K562 (cell line): Measurements from ENCODE around the gene CCT5. TPM values are rescaled to one million over a fixed set of nuclear protein-coding genes. Genes with fewer than 3 reads are reported as not detected.
A peak's percentile ranks its signal among the peaks of the same experiment; 100 is the strongest.

Experiments used
- ATAC-seq: fragments of 200-7000 bp; cut with Tn5 transposase; 3 replicates; pipeline ENCODE4 v1.9.1; 2020; ENCODE audit warnings: moderate library complexity
- BruUV-seq: library from RNA; stranded (reverse); fragments of 400-500 nt; replicated peaks from 2 replicates; lab custom pipeline; 2021; lab: Mats Ljungman, UMichigan
- CTCF ChIA-PET: fragments of 300-600 bp; formaldehyde crosslinking; extraction: SDS; loops from one replicate; lab custom pipeline; 2021; ENCODE audit warnings: low intra/inter-chr PET ratio; lab: Yijun Ruan, JAX
- POLR2A ChIA-PET: fragments of 300-600, 350-650 bp; sonication (Branson Sonifier 250); formaldehyde crosslinking; extraction: SDS; loops from one replicate; lab custom pipeline; 2021; ENCODE audit warnings: antibody characterized with exemption, inconsistent platforms; lab: Yijun Ruan, JAX
- DNase-seq, 4 experiments: peaks; one replicate each; pipeline versions ENCODE4 v3.0.0 to v3.0.0-alpha.2; 2011 to 2018; ENCODE audit warnings: low spot score in 3 of 4, mixed read lengths in 3 of 4; ENCODE audit errors: extremely low read depth in 1 of 4
- FAIRE-seq: peaks from 2 replicates; lab custom pipeline; 2011; peaks lifted over from hg19 to GRCh38; lab: Jason Lieb, UNC
- H2AFZ ChIP-seq: 2 replicates; pipeline ENCODE4 v1.6.0; 2011; ENCODE audit warnings: low read depth, low read length, control low read depth, inconsistent platforms
- H3K27ac ChIP-seq: fragments of 200-600 bp; 3 replicates; pipeline ENCODE4 v1.8.0; 2011; ENCODE audit warnings: low read depth, mild to moderate bottlenecking, control low read depth, inconsistent platforms, low read length, moderate library complexity, mixed read lengths; ENCODE audit errors: extremely low read depth
- H3K27me3 ChIP-seq, 2 experiments: fragments of 300-600 bp in 1 of 2; 2 replicates in 1 of 2; 3 replicates in 1 of 2; pipeline versions ENCODE4 v1.6.0 to v1.8.0; 2011; ENCODE audit warnings: inconsistent platforms in 2 of 2, low read length in 2 of 2, mild to moderate bottlenecking in 1 of 2, mixed read lengths in 1 of 2, moderate library complexity in 1 of 2; ENCODE audit not compliant: control insufficient read depth in 2 of 2, insufficient read depth in 2 of 2
- H3K36me3 ChIP-seq: fragments of 300-600 bp; 3 replicates; pipeline ENCODE4 v1.8.0; 2011; ENCODE audit warnings: mild to moderate bottlenecking, low read length, inconsistent platforms; ENCODE audit not compliant: control insufficient read depth, insufficient read depth
- H3K4me1 ChIP-seq, 2 experiments: fragments of 200-600 bp in 1 of 2; replicated peaks in 1 of 2; 2 replicates in 1 of 2; 3 replicates in 1 of 2; pipeline versions ENCODE4 v1.5.1 to v1.8.0; 2011; ENCODE audit warnings: inconsistent platforms in 2 of 2, low read length in 2 of 2, mild to moderate bottlenecking in 1 of 2, mixed read lengths in 1 of 2, moderate library complexity in 1 of 2; ENCODE audit not compliant: control insufficient read depth in 2 of 2, insufficient read depth in 2 of 2
- H3K4me2 ChIP-seq: 2 replicates; pipeline ENCODE4 v1.6.1; 2011; ENCODE audit warnings: low read length, control low read depth, inconsistent platforms, mixed read lengths; ENCODE audit not compliant: insufficient read depth
- H3K4me3 ChIP-seq: fragments of 200-600 bp; sonication (generic), shearing (Covaris generic); 2 replicates; pipeline ENCODE4 v1.5.1; 2016; ENCODE audit warnings: control low read depth, inconsistent platforms
- H3K79me2 ChIP-seq: fragments of 200-600 bp; 3 replicates; pipeline ENCODE4 v1.8.0; 2011; ENCODE audit warnings: low read length, inconsistent platforms; ENCODE audit not compliant: control insufficient read depth, insufficient read depth
- H3K9ac ChIP-seq, 2 experiments: 2 replicates each; pipeline versions ENCODE4 v1.6.0 to v1.6.1; 2011; ENCODE audit warnings: low read depth in 2 of 2, low read length in 2 of 2, control low read depth in 1 of 2, inconsistent platforms in 1 of 2, mild to moderate bottlenecking in 1 of 2, mixed read lengths in 1 of 2; ENCODE audit not compliant: insufficient read depth in 1 of 2
- H3K9me1 ChIP-seq: one replicate; pipeline ENCODE4 v1.6.0; 2011; ENCODE audit warnings: inconsistent platforms, mild to moderate bottlenecking, low read length, moderate library complexity; ENCODE audit not compliant: control insufficient read depth, insufficient read depth
- H3K9me3 ChIP-seq: replicated peaks from 2 replicates; pipeline ENCODE4 v1.5.1; 2011; ENCODE audit warnings: low read depth, low read length, inconsistent platforms; ENCODE audit not compliant: control insufficient read depth, insufficient read depth
- H4K20me1 ChIP-seq: replicated peaks from 2 replicates; pipeline ENCODE4 v1.6.1; 2011; ENCODE audit warnings: low read length, inconsistent platforms, mixed read lengths; ENCODE audit not compliant: control insufficient read depth, insufficient read depth
- ARID2 ChIP-seq: fragments of 450-650 bp; IDR thresholded peaks from 2 replicates; pipeline ENCODE4 v1.6.1; 2017; ENCODE audit warnings: antibody characterized with exemption, mild to moderate bottlenecking
- C11orf30 ChIP-seq: fragments of 450-650 bp; IDR thresholded peaks from 2 replicates; pipeline ENCODE4 v1.6.1; 2016; ENCODE audit warnings: low read depth, mild to moderate bottlenecking
- HES1 ChIP-seq: fragments of 450-650 bp; IDR thresholded peaks from 2 replicates; pipeline ENCODE4 v1.6.1; 2016; ENCODE audit warnings: low read depth, mild to moderate bottlenecking, moderate library complexity
- PTTG1 ChIP-seq: fragments of 450-650 bp; IDR thresholded peaks from 2 replicates; pipeline ENCODE4 v1.6.1; 2016; ENCODE audit warnings: low read depth, mild to moderate bottlenecking, missing genetic modification characterization, missing compliant biosample characterization
- YY1 ChIP-seq, 3 experiments: IDR thresholded peaks; 2 replicates each; pipeline ENCODE4 v1.6.1; 2011; ENCODE audit warnings: low read length in 2 of 3, mild to moderate bottlenecking in 2 of 3, moderate library complexity in 2 of 3, borderline replicate concordance in 1 of 3, control low read depth in 1 of 3, low read depth in 1 of 3; ENCODE audit not compliant: insufficient read depth in 3 of 3, insufficient replicate concordance in 2 of 3, control insufficient read depth in 1 of 3, insufficient read length in 1 of 3; ENCODE audit errors: extremely low read depth in 1 of 3
- ZC3H8 ChIP-seq: fragments of 450-650 bp; IDR thresholded peaks from 2 replicates; pipeline ENCODE4 v1.6.1; 2017
- ZFP30 ChIP-seq: fragments of 250-450 bp; sonication (Bioruptor Pico); IDR thresholded peaks from 2 replicates; pipeline ENCODE4 v1.8.0; 2022; ENCODE audit warnings: moderate library complexity, mild to moderate bottlenecking, inconsistent platforms, borderline replicate concordance
- ZNF316 ChIP-seq: fragments of 450-650 bp; IDR thresholded peaks from 2 replicates; pipeline ENCODE4 v1.6.1; 2016
- ZNF75A ChIP-seq: fragments of 450-650 bp; formaldehyde crosslinking; IDR thresholded peaks from 2 replicates; pipeline ENCODE4 v1.4.0; 2020; ENCODE audit warnings: mild to moderate bottlenecking
- WGBS: fragments of 100-300 bp; shearing (Covaris generic); methylation state at CpG from one replicate; pipeline ENCODE4 v1.1.6; 2016; ENCODE audit warnings: low coverage, mixed read lengths; ENCODE audit not compliant: insufficient coverage; ENCODE audit errors: missing lambda C conversion rate; 5-methylcytosine and 5-hydroxymethylcytosine counted together
- in situ Hi-C: fragments of 300-500 bp; cut with MboI; formaldehyde crosslinking; loops from 4 replicates; pipeline ENCODE4 v1.15.0; 2018; ENCODE audit warnings: inconsistent platforms, mixed read lengths
- intact Hi-C: fragments of 100-400 bp; cut with micrococcal nuclease; formaldehyde crosslinking; loops from 2 replicates; pipeline ENCODE4 v1.14.2; 2022
- polyA plus RNA-seq, 8 experiments: library from polyadenylated mRNA; depleted of rRNA in 4 of 8; stranded (reverse) in 5 of 8; unstranded in 3 of 8; fragments of >200 nt; fragmentation: Nextera tagmentation in 2 of 8; fragmentation: Illumina TruSeq in 1 of 8; extraction: Ambion mirVana in 2 of 8; extraction: Trizol in 1 of 8; gene quantifications; 2 replicates each; pipeline versions ENCODE4 v1.2.1 to v1.2.3, GENCODE V29; 2011 to 2014; ENCODE audit warnings: inconsistent platforms in 1 of 8, missing spikeins in 1 of 8
- total RNA-seq, 7 experiments: library from RNA; depleted of rRNA in 6 of 7; stranded (reverse); fragments of >200 nt in 6 of 7; fragmentation: Illumina TruSeq in 2 of 7; extraction: Trizol in 2 of 7; gene quantifications; 2 replicates each; pipeline versions ENCODE4 v1.2.1 to v1.2.3, GENCODE V29; 2011 to 2021; ENCODE audit warnings: low replicate concordance in 1 of 7
- TF ChIP-seq, protein P1 (sequence below): IDR thresholded peaks from 2 replicates; pipeline ENCODE4 v1.6.1; 2012; ENCODE audit warnings: low read depth, low read length, improper control_type of control experiment, borderline replicate concordance
- TF ChIP-seq, protein P2 (sequence below): fragments of 450-650 bp; formaldehyde crosslinking; IDR thresholded peaks from 2 replicates; pipeline ENCODE4 v1.4.0; 2022; ENCODE audit warnings: missing genetic modification characterization

Gene CCT5
- total and polyA plus RNA-seq, 9 of the 15 experiments (the other 6 are each of a cell fraction or from before 2014, with no cell fraction given), result 782 to 1,606 (median 1,153) TPM

DNA sequence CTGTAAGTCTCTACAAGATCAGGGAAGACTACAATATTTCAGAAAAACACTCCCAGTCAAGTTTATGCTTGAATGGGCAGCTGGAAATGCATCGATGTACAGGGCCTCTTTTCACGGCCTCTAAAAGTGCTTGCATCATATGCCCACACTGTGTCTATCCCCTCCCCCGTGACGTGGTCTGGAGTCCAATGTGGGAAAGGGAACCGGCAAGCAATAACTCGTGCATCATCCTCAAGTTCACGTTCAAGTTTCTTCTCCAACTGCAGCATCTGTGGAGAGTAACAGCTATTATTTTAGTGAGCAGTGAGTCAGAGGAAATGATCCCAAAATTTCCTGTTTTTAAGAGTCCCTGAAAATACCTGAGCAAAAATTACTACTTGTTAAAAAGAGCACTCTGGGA lies 22.7 kb upstream of the CCT5 start (continued):
- TF ChIP-seq YY1 (IDR thresholded peaks at IDR 0.05; ENCODE audit: borderline replicate concordance in 1 of 3, control insufficient read depth in 1 of 3, extremely low read depth in 1 of 3, insufficient read depth in 3 of 3, insufficient read length in 1 of 3, insufficient replicate concordance in 2 of 3, low read depth in 1 of 3, low read length in 2 of 3), result no peak
- no peak for TF ChIP-seq ZFP30 (CRISPR knock-in tag)
- TF ChIP-seq, protein P1, sequence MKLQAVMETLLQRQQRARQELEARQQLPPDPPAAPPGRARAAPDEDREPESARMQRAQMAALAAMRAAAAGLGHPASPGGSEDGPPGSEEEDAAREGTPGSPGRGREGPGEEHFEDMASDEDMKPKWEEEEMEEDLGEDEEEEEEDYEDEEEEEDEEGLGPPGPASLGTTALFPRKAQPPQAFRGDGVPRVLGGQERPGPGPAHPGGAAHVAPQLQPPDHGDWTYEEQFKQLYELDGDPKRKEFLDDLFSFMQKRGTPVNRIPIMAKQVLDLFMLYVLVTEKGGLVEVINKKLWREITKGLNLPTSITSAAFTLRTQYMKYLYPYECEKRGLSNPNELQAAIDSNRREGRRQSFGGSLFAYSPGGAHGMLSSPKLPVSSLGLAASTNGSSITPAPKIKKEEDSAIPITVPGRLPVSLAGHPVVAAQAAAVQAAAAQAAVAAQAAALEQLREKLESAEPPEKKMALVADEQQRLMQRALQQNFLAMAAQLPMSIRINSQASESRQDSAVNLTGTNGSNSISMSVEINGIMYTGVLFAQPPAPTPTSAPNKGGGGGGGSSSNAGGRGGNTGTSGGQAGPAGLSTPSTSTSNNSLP, result no peak
- TF ChIP-seq ZC3H8, result no peak
- TF ChIP-seq ARID2, result no peak
- no peak for TF ChIP-seq PTTG1 (tag)
- TF ChIP-seq ZNF75A, result no peak
- TF ChIP-seq, protein P2, sequence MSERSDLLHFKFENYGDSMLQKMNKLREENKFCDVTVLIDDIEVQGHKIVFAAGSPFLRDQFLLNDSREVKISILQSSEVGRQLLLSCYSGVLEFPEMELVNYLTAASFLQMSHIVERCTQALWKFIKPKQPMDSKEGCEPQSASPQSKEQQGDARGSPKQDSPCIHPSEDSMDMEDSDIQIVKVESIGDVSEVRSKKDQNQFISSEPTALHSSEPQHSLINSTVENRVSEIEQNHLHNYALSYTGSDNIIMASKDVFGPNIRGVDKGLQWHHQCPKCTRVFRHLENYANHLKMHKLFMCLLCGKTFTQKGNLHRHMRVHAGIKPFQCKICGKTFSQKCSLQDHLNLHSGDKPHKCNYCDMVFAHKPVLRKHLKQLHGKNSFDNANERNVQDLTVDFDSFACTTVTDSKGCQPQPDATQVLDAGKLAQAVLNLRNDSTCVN, result no peak

DNA sequence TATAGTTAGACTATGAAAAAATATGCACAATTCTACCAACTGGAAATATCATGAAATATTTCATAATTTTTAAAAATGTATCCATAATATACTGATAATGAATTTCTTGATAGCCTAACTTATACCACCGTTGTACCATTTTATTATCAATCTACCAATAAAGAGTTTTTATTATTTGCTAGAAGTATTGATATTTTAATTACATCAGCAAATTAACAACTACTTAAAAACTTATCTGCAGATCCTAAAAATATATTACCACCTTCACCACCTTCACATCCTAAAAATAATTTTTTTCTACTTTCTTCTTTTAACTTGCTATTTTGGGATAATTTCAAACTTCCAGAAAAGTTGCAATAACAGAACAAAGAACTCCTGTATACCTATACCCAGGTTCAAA lies 21.8 kb upstream of the CCT5 start:
- ATAC-seq (no peak), DNase-seq (no peak), FAIRE-seq (no peak)
- Histone ChIP-seq H3K9me1 (no peaks in the 10 kb centered on the region), H3K27ac (no peak overlapping the region), H3K4me3 (no peak overlapping the region), H4K20me1 (0 out of 2 replicates have a peak, but pooled peaks cover 3% of the 10 kb centered on the region), H3K36me3 (peaks cover 25% of the 10 kb centered on the region), H3K27me3 (no peaks in the 10 kb centered on the region), H3K4me1 (peaks cover 0 to 2% of the 10 kb centered on the region in 2 experiments; a peak in 1 of 5 replicates), H3K9ac (no peak overlapping the region), H3K4me2 (no peak overlapping the region), H3K79me2 (no peaks in the 10 kb centered on the region), H2AFZ (no peak overlapping the region), H3K9me3 (no peaks in the 10 kb centered on the region)
- 59% methylated on average over 1 of the region's 1 CpG for WGBS
- ChIA-PET POLR2A (no interaction called here), CTCF (interaction anchor here (0.7 kb wide), 1 partner anchor 240 kb away, joined by 3 read pairs; no protein-coding TSS in a partner anchor)
- TF ChIP-seq C11orf30, result peak; percentile 53; the same call in 1 of the 2 replicates
- TF ChIP-seq ZNF316, result peak; percentile 72
- TF ChIP-seq HES1, result no peak
- intact Hi-C loops, result no loop called here
- in situ Hi-C loops, result no loop called here
- no TSS peak for BruUV-seq
